ENCODE data around the gene CCDC97. TPM values are rescaled to one million over a fixed set of nuclear protein-coding genes. Genes with fewer than 3 reads are reported as not detected.

The CCDC97 gene
- total RNA-seq, 4 donors from 2014 or later, result 12.9 to 21.3 (median 15.0) TPM

DNA sequence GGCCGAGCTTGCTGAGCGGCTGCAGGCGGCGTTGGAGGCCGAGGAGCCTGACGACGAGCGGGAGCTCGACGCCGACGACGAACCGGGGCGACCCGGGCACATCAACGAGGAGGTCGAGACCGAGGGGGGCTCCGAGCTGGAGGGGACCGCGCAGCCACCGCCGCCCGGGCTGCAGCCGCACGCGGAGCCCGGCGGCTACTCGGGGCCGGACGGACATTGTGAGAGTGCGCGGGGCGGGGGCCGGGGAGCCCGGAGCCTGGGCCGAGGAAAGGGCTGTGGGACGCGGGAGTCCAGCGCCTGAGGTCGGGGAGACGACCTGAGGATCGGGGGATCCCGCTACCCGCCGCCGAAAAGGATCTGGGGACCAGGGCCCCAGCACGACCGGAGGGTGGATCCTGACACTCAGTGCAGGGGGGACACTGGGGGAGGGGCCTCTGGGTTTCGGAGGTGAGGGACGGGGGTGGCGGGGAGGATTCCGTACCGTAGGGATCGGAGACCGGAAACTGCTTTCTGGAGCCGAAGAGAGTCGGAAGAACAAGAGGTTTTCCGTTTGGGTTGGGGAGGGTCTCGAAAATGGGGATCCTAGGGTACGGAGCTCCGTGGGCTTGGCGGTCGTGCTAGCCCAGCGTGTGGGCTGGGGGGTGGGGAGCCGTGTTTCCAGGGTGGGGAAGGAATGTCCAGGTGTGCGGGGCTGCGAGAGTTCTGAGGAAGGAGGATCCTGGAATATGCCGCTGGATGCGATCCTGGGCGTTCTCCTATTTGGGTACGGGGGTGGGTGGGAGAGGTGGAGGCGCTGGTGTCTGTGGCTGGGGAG is 45.2 kb upstream of the CCDC97 start:
- H3K27ac ChIP-seq, result peak overlapping the region; percentile 99 to 100 (median 99)
- peaks cover 0 to 31% (median 9%) of the 10 kb centered on the region in 3 donors for H3K36me3 ChIP-seq
- peak in 1 of 2 donors; percentile 20 for DNase-seq (ENCODE audit: low spot score in 2 of 2)
- H3K4me3 ChIP-seq, result peak overlapping the region; percentile 85 to 99 (median 92)
- no peaks in the 10 kb centered on the region for H3K27me3 ChIP-seq
- peaks cover 0 to 38% (median 22%) of the 10 kb centered on the region in 4 donors for H3K4me1 ChIP-seq
- 0% methylated on average over 45 to 54 of the region's 75 CpGs for WGBS, 2 donors
- no peak for TF ChIP-seq EP300 (IDR thresholded peaks at IDR 0.05)
- TF ChIP-seq, protein P1, sequence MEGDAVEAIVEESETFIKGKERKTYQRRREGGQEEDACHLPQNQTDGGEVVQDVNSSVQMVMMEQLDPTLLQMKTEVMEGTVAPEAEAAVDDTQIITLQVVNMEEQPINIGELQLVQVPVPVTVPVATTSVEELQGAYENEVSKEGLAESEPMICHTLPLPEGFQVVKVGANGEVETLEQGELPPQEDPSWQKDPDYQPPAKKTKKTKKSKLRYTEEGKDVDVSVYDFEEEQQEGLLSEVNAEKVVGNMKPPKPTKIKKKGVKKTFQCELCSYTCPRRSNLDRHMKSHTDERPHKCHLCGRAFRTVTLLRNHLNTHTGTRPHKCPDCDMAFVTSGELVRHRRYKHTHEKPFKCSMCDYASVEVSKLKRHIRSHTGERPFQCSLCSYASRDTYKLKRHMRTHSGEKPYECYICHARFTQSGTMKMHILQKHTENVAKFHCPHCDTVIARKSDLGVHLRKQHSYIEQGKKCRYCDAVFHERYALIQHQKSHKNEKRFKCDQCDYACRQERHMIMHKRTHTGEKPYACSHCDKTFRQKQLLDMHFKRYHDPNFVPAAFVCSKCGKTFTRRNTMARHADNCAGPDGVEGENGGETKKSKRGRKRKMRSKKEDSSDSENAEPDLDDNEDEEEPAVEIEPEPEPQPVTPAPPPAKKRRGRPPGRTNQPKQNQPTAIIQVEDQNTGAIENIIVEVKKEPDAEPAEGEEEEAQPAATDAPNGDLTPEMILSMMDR (IDR thresholded peaks at IDR 0.05), result peak in 1 of 5 experiments; percentile 19
- no peaks in the 10 kb centered on the region for H3K9me3 ChIP-seq

DNA sequence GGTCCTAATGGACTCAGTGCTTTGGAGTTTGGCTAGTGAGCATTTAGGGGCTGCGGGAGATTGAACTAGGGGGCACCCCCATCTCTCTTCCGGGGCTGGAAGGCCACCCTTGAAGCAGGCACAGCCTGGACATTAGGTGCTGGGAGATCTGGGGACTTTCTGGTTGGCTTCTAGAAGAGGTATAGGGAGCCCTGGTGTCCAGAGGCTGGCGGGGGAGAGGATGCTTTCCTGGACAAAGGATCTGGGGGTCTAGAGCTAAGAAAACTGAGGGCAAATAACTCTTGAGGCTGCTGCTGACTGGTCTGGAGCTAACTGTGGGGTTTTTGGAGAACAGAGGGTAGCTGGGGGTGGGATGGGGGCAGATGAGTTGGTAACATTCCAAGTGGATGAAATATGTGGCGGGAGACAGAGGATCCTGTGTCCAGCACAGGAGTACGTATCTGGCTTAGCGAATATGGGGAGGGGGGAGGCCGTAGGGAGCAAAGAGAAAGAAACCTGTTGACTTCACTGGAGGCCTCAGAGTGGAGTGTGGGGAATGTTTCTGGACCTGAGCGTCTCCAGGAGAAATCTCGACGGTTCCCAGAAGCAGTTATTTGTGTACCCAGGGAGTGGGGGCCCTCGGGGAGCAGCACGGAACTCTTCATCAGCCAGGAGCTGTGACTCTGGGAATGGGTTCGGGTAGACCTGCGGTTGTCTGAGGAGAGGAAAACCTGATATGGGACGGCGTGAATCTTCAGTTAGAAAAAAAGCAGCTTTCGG is 44.4 kb upstream of the CCDC97 start:
- peak overlapping the region; percentile 85 to 99 (median 92) for H3K4me3 ChIP-seq
- no peak for DNase-seq (ENCODE audit: low spot score in 2 of 2)
- H3K27ac ChIP-seq, result peak overlapping the region; percentile 99 to 100 (median 99)
- H3K4me1 ChIP-seq, result peaks cover 0 to 38% (median 22%) of the 10 kb centered on the region in 4 donors
- H3K27me3 ChIP-seq, result no peaks in the 10 kb centered on the region
- H3K36me3 ChIP-seq, result peaks cover 0 to 31% (median 17%) of the 10 kb centered on the region in 3 donors
- H3K9me3 ChIP-seq, result no peaks in the 10 kb centered on the region
- TF ChIP-seq, protein P1 (IDR thresholded peaks at IDR 0.05), result no peak
- no peak for TF ChIP-seq EP300 (IDR thresholded peaks at IDR 0.05)
- TF ChIP-seq POLR2A (IDR thresholded peaks at IDR 0.05), result no peak
- 10 to 14% methylated on average over 17 of the region's 17 CpGs for WGBS, 2 donors

DNA sequence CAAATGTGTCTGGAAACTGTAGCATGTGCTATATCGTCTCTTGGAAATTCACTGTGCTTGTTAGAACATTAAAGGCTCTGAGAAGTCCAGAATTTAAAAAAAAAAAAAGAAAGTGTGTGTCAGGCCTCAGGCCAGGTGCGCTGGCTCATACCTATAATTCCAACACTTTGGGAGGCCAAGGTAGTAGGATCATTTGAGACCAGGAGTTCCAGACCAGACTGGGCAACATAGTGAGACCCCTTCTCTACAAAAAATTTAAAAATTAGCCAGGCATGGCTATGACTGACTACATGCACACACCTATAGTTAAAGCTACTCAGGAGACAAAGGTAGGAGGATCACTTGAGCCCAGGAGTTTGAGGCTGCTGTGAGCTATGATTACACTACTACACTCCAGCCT is 40.9 kb upstream of the CCDC97 start:
- Histone ChIP-seq H3K4me3 (no peak overlapping the region), H3K36me3 (peaks cover 0 to 66% (median 52%) of the 10 kb centered on the region in 3 donors), H3K4me1 (peaks cover 0 to 29% (median 22%) of the 10 kb centered on the region in 4 donors), H3K27ac (no peak overlapping the region), H3K9me3 (no peaks in the 10 kb centered on the region), H3K27me3 (no peaks in the 10 kb centered on the region)
- WGBS, 2 donors, result 91 to 93% methylated on average over 2 of the region's 2 CpGs
- DNase-seq (ENCODE audit: low spot score in 2 of 2), result no peak
- no peak for TF ChIP-seq POLR2A (IDR thresholded peaks at IDR 0.05)
- no peak for TF ChIP-seq EP300 (IDR thresholded peaks at IDR 0.05)
- TF ChIP-seq, protein P1 (IDR thresholded peaks at IDR 0.05), result no peak

DNA sequence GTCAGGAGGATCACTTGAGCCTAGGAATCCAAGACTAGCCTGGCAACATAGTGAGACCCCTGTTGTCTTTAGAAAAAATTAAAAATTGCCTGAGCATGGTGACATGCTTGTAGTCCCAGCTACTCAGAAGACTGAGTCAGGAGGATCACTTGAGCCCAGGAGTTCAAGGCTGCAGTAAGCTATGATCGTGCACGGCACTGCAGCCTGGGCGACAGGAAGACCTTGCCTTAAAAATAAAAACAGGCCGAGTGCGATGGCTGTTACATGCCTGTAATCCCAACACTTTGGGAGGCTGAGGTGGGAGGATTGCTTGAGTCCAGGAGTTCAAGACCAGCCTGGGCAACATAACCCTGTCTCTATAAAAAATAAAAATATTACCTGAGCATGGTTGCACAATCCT is 40.4 kb upstream of the CCDC97 start:
- no peak for DNase-seq (ENCODE audit: low spot score in 2 of 2)
- no peak for TF ChIP-seq EP300 (IDR thresholded peaks at IDR 0.05)
- TF ChIP-seq, protein P1 (IDR thresholded peaks at IDR 0.05), result no peak
- no peak for TF ChIP-seq POLR2A (IDR thresholded peaks at IDR 0.05)
- no peak overlapping the region for H3K27ac ChIP-seq
- WGBS, 2 donors, result 89 to 93% methylated on average over 5 of the region's 5 CpGs
- H3K9me3 ChIP-seq, result no peaks in the 10 kb centered on the region
- H3K27me3 ChIP-seq, result no peaks in the 10 kb centered on the region
- H3K4me3 ChIP-seq, result no peak overlapping the region
- H3K4me1 ChIP-seq, result peaks cover 0 to 29% (median 22%) of the 10 kb centered on the region in 4 donors
- peaks cover 0 to 71% (median 57%) of the 10 kb centered on the region in 3 donors for H3K36me3 ChIP-seq

All from tibial nerve (tissue), 4 donors.